ENCODE results near the gene CORO2B.

DNA sequence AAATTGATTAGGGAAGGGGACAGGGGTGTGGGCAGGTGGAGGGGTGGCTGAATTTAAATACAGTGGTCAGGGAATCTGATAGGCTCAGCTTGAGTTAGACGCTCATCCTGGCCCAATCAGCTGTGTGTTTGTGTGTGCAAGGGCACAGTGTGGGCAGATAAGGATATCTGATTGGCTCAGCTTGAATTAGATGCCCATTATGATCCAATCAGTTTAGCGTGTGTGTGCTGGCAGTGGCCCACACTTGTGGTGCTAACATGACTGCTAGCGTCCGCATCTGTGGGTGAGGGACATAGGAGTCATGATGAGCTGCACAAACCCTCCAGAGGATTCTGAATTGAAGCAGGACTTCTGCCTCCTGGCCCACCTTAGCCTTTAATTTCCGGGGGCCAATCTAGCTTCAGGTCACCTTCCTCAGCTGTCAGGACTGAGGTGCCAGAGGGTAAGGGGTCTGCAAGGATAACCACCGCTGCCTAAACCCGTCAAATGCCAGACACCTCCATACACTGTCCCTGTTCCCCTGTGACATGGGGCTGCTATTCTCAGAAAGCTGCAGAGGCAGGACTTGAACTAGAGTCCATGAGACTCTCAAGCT lies 97.3 kb downstream of the CORO2B start:
- TF ChIP-seq, protein P1, sequence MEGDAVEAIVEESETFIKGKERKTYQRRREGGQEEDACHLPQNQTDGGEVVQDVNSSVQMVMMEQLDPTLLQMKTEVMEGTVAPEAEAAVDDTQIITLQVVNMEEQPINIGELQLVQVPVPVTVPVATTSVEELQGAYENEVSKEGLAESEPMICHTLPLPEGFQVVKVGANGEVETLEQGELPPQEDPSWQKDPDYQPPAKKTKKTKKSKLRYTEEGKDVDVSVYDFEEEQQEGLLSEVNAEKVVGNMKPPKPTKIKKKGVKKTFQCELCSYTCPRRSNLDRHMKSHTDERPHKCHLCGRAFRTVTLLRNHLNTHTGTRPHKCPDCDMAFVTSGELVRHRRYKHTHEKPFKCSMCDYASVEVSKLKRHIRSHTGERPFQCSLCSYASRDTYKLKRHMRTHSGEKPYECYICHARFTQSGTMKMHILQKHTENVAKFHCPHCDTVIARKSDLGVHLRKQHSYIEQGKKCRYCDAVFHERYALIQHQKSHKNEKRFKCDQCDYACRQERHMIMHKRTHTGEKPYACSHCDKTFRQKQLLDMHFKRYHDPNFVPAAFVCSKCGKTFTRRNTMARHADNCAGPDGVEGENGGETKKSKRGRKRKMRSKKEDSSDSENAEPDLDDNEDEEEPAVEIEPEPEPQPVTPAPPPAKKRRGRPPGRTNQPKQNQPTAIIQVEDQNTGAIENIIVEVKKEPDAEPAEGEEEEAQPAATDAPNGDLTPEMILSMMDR (IDR thresholded peaks at IDR 0.05) = no peak
- TF ChIP-seq POLR2AphosphoS5 (IDR thresholded peaks at IDR 0.05) (no peak), EP300 (IDR thresholded peaks at IDR 0.05) (no peak), POLR2A (IDR thresholded peaks at IDR 0.05) (no peak)
